H1 (cell line): ENCODE results near the gene VSTM4. TPM values are rescaled to one million over a fixed set of nuclear protein-coding genes. Genes with fewer than 3 reads are reported as not detected.

Experiments used
- CTCF ChIA-PET: fragments of 300-600 bp; sonication (Branson Sonifier 250); formaldehyde crosslinking; loops from one replicate; lab custom pipeline; 2021; ENCODE audit not compliant: partially characterized antibody; lab: Charles Lee
- POLR2A ChIA-PET: fragments of 300-600 bp; sonication (Branson Sonifier 250); formaldehyde crosslinking; loops from one replicate; lab custom pipeline; 2021; ENCODE audit warnings: inconsistent platforms; ENCODE audit not compliant: partially characterized antibody; lab: Charles Lee
- DNase-seq, 2 experiments: peaks; one replicate each; pipeline versions ENCODE4 v3.0.0 to v3.0.0-alpha.2; 2010 to 2022; ENCODE audit warnings: low spot score in 2 of 2, low read depth in 1 of 2, mixed read lengths in 1 of 2
- FAIRE-seq: peaks from 2 replicates; lab custom pipeline; 2011; peaks lifted over from hg19 to GRCh38; lab: Jason Lieb, UNC
- H2AFZ ChIP-seq: 2 replicates; pipeline ENCODE4 v1.8.1; 2012; ENCODE audit warnings: low read length, inconsistent platforms
- H2AK5ac ChIP-seq: 2 replicates; pipeline ENCODE4 v1.6.1; 2013; ENCODE audit warnings: low read depth, low read length
- H2BK120ac ChIP-seq: replicated peaks from 2 replicates; pipeline ENCODE3; 2013; ENCODE audit warnings: low read depth, low read length, inconsistent platforms
- H2BK12ac ChIP-seq: 2 replicates; pipeline ENCODE4 v1.6.1; 2013; ENCODE audit warnings: low read depth, low read length
- H2BK15ac ChIP-seq: 2 replicates; pipeline ENCODE4 v1.6.1; 2013; ENCODE audit warnings: low read length
- H2BK20ac ChIP-seq: 2 replicates; pipeline ENCODE4 v1.6.1; 2013; ENCODE audit warnings: low read length
- H2BK5ac ChIP-seq: 2 replicates; pipeline ENCODE4 v1.6.1; 2013; ENCODE audit warnings: low read depth, low read length
- H3K14ac ChIP-seq: 2 replicates; pipeline ENCODE4 v1.6.1; 2013; ENCODE audit warnings: inconsistent platforms; ENCODE audit not compliant: insufficient read length
- H3K18ac ChIP-seq: 2 replicates; pipeline ENCODE4 v1.6.1; 2013; ENCODE audit warnings: low read length; ENCODE audit errors: extremely low read depth
- H3K23ac ChIP-seq: 2 replicates; pipeline ENCODE4 v1.6.1; 2013; ENCODE audit warnings: inconsistent platforms; ENCODE audit not compliant: insufficient read length
- H3K23me2 ChIP-seq: 2 replicates; pipeline ENCODE4 v1.6.1; 2013; ENCODE audit warnings: low read depth, low read length
- H3K27ac ChIP-seq: 2 replicates; pipeline ENCODE4 v1.6.1; 2011; ENCODE audit warnings: low read depth, low read length, inconsistent platforms
- H3K27me3 ChIP-seq, 4 experiments: replicated peaks in 1 of 4; 1 replicate in 1 of 4; 2 replicates in 3 of 4; pipeline versions ENCODE4 v1.6.1 to v1.8.1; 2011 to 2013; ENCODE audit warnings: low read length in 3 of 4, mild to moderate bottlenecking in 3 of 4, inconsistent platforms in 2 of 4, mixed read lengths in 2 of 4, moderate library complexity in 1 of 4; ENCODE audit not compliant: control insufficient read depth in 3 of 4, insufficient read depth in 3 of 4; ENCODE audit errors: extremely low read depth in 1 of 4
- H3K36me3 ChIP-seq, 4 experiments: 2 replicates each; pipeline versions ENCODE4 v1.6.1 to v1.8.1; 2011 to 2013; ENCODE audit warnings: mild to moderate bottlenecking in 4 of 4, low read length in 3 of 4, moderate library complexity in 2 of 4, control low read depth in 1 of 4, inconsistent platforms in 1 of 4; ENCODE audit not compliant: insufficient read depth in 4 of 4, control insufficient read depth in 2 of 4
- H3K4ac ChIP-seq: replicated peaks from 2 replicates; pipeline ENCODE3; 2013; ENCODE audit warnings: low read length, low read depth, mixed read lengths, inconsistent platforms; ENCODE audit not compliant: insufficient read length
- H3K4me1 ChIP-seq, 4 experiments: replicated peaks in 1 of 4; 1 replicate in 1 of 4; 2 replicates in 3 of 4; pipeline versions ENCODE4 v1.6.1 to v1.8.1; 2011 to 2013; ENCODE audit warnings: low read length in 3 of 4, inconsistent platforms in 2 of 4, mixed read lengths in 1 of 4; ENCODE audit not compliant: insufficient read depth in 4 of 4, control insufficient read depth in 3 of 4
- H3K4me2 ChIP-seq, 2 experiments: 2 replicates each; pipeline versions ENCODE4 v1.6.1 to v1.8.1; 2011 to 2013; ENCODE audit warnings: low read depth in 2 of 2, low read length in 2 of 2, control low read depth in 1 of 2, inconsistent platforms in 1 of 2, mild to moderate bottlenecking in 1 of 2; ENCODE audit not compliant: insufficient read depth in 1 of 2
- H3K4me3 ChIP-seq, 4 experiments: fragments of 200-600, 300-600 bp in 1 of 4; sonication (generic), shearing (Covaris generic), sonication (Bioruptor Twin) in 1 of 4; 2 replicates each; pipeline versions ENCODE4 v1.5.1 to v1.8.1; 2011 to 2016; ENCODE audit warnings: low read length in 4 of 4, low read depth in 3 of 4, control low read depth in 2 of 4, inconsistent platforms in 2 of 4, mild to moderate bottlenecking in 2 of 4, mixed read lengths in 1 of 4, moderate library complexity in 1 of 4; ENCODE audit not compliant: insufficient read depth in 2 of 4; ENCODE audit errors: extremely low read depth in 1 of 4
- H3K56ac ChIP-seq: replicated peaks from 2 replicates; pipeline ENCODE3; 2013; ENCODE audit warnings: low read depth, mild to moderate bottlenecking, mixed read lengths, low read length, inconsistent platforms; ENCODE audit not compliant: insufficient read length
- H3K79me1 ChIP-seq: 2 replicates; pipeline ENCODE4 v1.6.1; 2013; ENCODE audit warnings: low read depth, low read length, control low read depth
- H3K79me2 ChIP-seq, 2 experiments: 2 replicates each; pipeline versions ENCODE4 v1.6.1 to v1.8.1; 2012 to 2013; ENCODE audit warnings: low read length in 2 of 2, mild to moderate bottlenecking in 2 of 2, inconsistent platforms in 1 of 2; ENCODE audit not compliant: insufficient read depth in 2 of 2, control insufficient read depth in 1 of 2
- H3K9ac ChIP-seq, 4 experiments: replicated peaks in 1 of 4; 1 replicate in 1 of 4; 2 replicates in 3 of 4; pipeline versions ENCODE4 v1.6.1 to v1.8.1; 2011 to 2013; ENCODE audit warnings: low read depth in 3 of 4, low read length in 3 of 4, control low read depth in 2 of 4, mild to moderate bottlenecking in 2 of 4, moderate library complexity in 2 of 4, inconsistent platforms in 1 of 4; ENCODE audit errors: extremely low read depth in 1 of 4
- H3K9me3 ChIP-seq, 2 experiments: 2 replicates each; pipeline versions ENCODE4 v1.6.1 to v1.8.1; 2012 to 2013; ENCODE audit warnings: mild to moderate bottlenecking in 2 of 2, moderate library complexity in 2 of 2, control low read depth in 1 of 2, inconsistent platforms in 1 of 2, low read depth in 1 of 2, low read length in 1 of 2, mixed read lengths in 1 of 2; ENCODE audit not compliant: insufficient read depth in 2 of 2
- H4K20me1 ChIP-seq, 2 experiments: replicated peaks in 1 of 2; 2 replicates each; pipeline versions ENCODE3 to v1.8.1; 2011 to 2013; ENCODE audit warnings: inconsistent platforms in 2 of 2, low read length in 2 of 2, mild to moderate bottlenecking in 1 of 2; ENCODE audit not compliant: insufficient read depth in 2 of 2, control insufficient read depth in 1 of 2
- H4K5ac ChIP-seq: 2 replicates; pipeline ENCODE4 v1.6.1; 2013; ENCODE audit warnings: low read length, low read depth, mixed read lengths, inconsistent platforms; ENCODE audit not compliant: insufficient read length
- H4K8ac ChIP-seq: 2 replicates; pipeline ENCODE4 v1.8.0; 2013; ENCODE audit warnings: mild to moderate bottlenecking, moderate library complexity, low read length, inconsistent platforms; ENCODE audit not compliant: insufficient read depth; ENCODE audit errors: extremely low read depth
- H4K91ac ChIP-seq: replicated peaks from 2 replicates; pipeline ENCODE3; 2013; ENCODE audit warnings: low read length, mixed read lengths, inconsistent platforms; ENCODE audit not compliant: insufficient read length
- BCL11A ChIP-seq, 2 experiments: IDR thresholded peaks; one replicate each; pipeline ENCODE4 v1.6.1; 2011; ENCODE audit warnings: low read depth in 2 of 2, low read length in 2 of 2, mild to moderate bottlenecking in 2 of 2
- CBX5 ChIP-seq: fragments of 300-800, 300-1000 bp; sonication (generic); IDR thresholded peaks from 2 replicates; pipeline ENCODE4 v1.7.1; 2016; ENCODE audit warnings: antibody characterized with exemption, low read length, low read depth
- CREB1 ChIP-seq: IDR thresholded peaks from 2 replicates; pipeline ENCODE4 v1.6.1; 2012; ENCODE audit warnings: inconsistent platforms
- EGR1 ChIP-seq: IDR thresholded peaks from 2 replicates; pipeline ENCODE4 v1.6.1; 2011; ENCODE audit warnings: low read depth, low read length, borderline replicate concordance
- FOSL1 ChIP-seq: IDR thresholded peaks from 2 replicates; pipeline ENCODE4 v1.6.1; 2011; ENCODE audit warnings: mild to moderate bottlenecking, low read depth, low read length, moderate library complexity; ENCODE audit not compliant: insufficient read depth
- JUND ChIP-seq: IDR thresholded peaks from 2 replicates; pipeline ENCODE4 v1.6.1; 2011; ENCODE audit warnings: mild to moderate bottlenecking, improper control_type of control experiment, low read length
- KDM4A ChIP-seq: IDR thresholded peaks from one replicate; pipeline ENCODE4 v1.7.1; 2012; ENCODE audit warnings: low read depth, mild to moderate bottlenecking, moderate library complexity, low read length, inconsistent platforms; ENCODE audit not compliant: severe bottlenecking
- PHF8 ChIP-seq: fragments of 200-600 bp; sonication (generic); conservative IDR thresholded peaks from 2 replicates; pipeline ENCODE4 v1.7.1; 2012; ENCODE audit warnings: low read depth, mild to moderate bottlenecking, inconsistent platforms, low read length, moderate library complexity
- POLR2A ChIP-seq, 2 experiments: IDR thresholded peaks; 1 replicate in 1 of 2; 2 replicates in 1 of 2; pipeline ENCODE4 v1.6.1; 2011; ENCODE audit warnings: low read depth in 2 of 2, low read length in 2 of 2, mild to moderate bottlenecking in 2 of 2; ENCODE audit errors: control extremely low read depth in 1 of 2
- POLR2AphosphoS5 ChIP-seq: IDR thresholded peaks from 2 replicates; pipeline ENCODE4 v1.6.1; 2011; ENCODE audit warnings: low read depth, low read length
- RXRA ChIP-seq: IDR thresholded peaks from 2 replicates; pipeline ENCODE4 v1.6.1; 2011; ENCODE audit warnings: low read depth, mild to moderate bottlenecking, low read length, moderate library complexity; ENCODE audit not compliant: insufficient read depth
- SRF ChIP-seq: IDR thresholded peaks from 2 replicates; pipeline ENCODE4 v1.6.1; 2011; ENCODE audit warnings: mild to moderate bottlenecking, low read depth, low read length, moderate library complexity
- TAF7 ChIP-seq: optimal IDR thresholded peaks from 2 replicates; pipeline ENCODE3; 2011; ENCODE audit warnings: low read depth, mild to moderate bottlenecking, inconsistent platforms, low read length, moderate library complexity, borderline replicate concordance
- WGBS, 2 experiments: shearing (Covaris generic) in 1 of 2; methylation state at CpG; one replicate each; pipeline versions ENCODE4 v1.1.6 to v1.1.7; 2013 to 2015; ENCODE audit warnings: low lambda C conversion rate in 2 of 2, mixed read lengths in 2 of 2, inconsistent platforms in 1 of 2, low coverage in 1 of 2, missing lambda C conversion rate in 1 of 2; ENCODE audit not compliant: insufficient replicate concordance in 2 of 2, insufficient coverage in 1 of 2, insufficient read length in 1 of 2; ENCODE audit errors: extremely low coverage in 1 of 2, missing lambda C conversion rate in 1 of 2; 5-methylcytosine and 5-hydroxymethylcytosine counted together
- polyA plus RNA-seq, 7 experiments: library from polyadenylated mRNA; depleted of rRNA in 3 of 7; stranded (reverse) in 5 of 7; unstranded in 2 of 7; fragments of >200 nt in 5 of 7; fragments of 200-250 nt in 2 of 7; gene quantifications; 1 replicate in 5 of 7; 2 replicates in 1 of 7; 4 replicates in 1 of 7; pipeline versions ENCODE4 v1.2.1 to v1.2.3, GENCODE V29; 2011 to 2013; ENCODE audit warnings: missing spikeins in 2 of 7, mixed read lengths in 2 of 7
- total RNA-seq: library from RNA; stranded (reverse); fragmentation: NEBNext Ultra II Directional; extraction: Animal tissue kit (Norgen Biotek cat#: 25700); gene quantifications from 2 replicates; pipeline ENCODE4 v1.2.1, GENCODE V29; 2021

Gene VSTM4
- total and polyA plus RNA-seq, 2 of the 8 experiments (the other 6 are each of a cell fraction or from before 2014, with no cell fraction given) = 0.48 to 0.73 TPM

GRCh38 chr10:49117376-49118070 lies 2.2 kb upstream of the VSTM4 start:
- Histone ChIP-seq H3K9ac (no peak overlapping the region), H2BK5ac (no peak overlapping the region), H3K23me2 (peaks cover 3% of the 10 kb centered on the region; the same call in 1 of the 2 replicates), H3K27ac (no peak overlapping the region), H3K4me3 (no peak overlapping the region), H2AFZ (no peak overlapping the region), H3K36me3 (no peaks in the 10 kb centered on the region), H3K56ac (no peak overlapping the region), H4K91ac (no peak overlapping the region), H3K23ac (no peak overlapping the region), H4K5ac (no peak overlapping the region), H3K4ac (no peak overlapping the region), H2BK120ac (no peak overlapping the region), H2AK5ac (no peak overlapping the region), H3K9me3 (no peaks in the 10 kb centered on the region), H4K8ac (no peak overlapping the region), H2BK12ac (no peak overlapping the region), H3K27me3 (peaks cover 0 to 13% (median 6%) of the 10 kb centered on the region in 4 experiments; a peak in 5 of 7 replicates), H2BK15ac (no peak overlapping the region), H4K20me1 (no peaks in the 10 kb centered on the region), H3K79me1 (no peaks in the 10 kb centered on the region), H3K79me2 (no peaks in the 10 kb centered on the region), H2BK20ac (no peak overlapping the region), H3K14ac (no peak overlapping the region), H3K4me2 (no peak overlapping the region), H3K18ac (no peak overlapping the region), H3K4me1 (no peaks in the 10 kb centered on the region)
- FAIRE-seq (no peak), DNase-seq (peak in 1 of 2 experiments; percentile 4)
- TF ChIP-seq PHF8 (no peak), CREB1 (no peak), BCL11A (IDR thresholded peaks at IDR 0.05; ENCODE audit: low read depth in 2 of 2, low read length in 2 of 2) (no peak), JUND (no peak), TAF7 (no peak), KDM4A (no peak), POLR2AphosphoS5 (no peak), RXRA (no peak), POLR2A (IDR thresholded peaks at IDR 0.05; ENCODE audit: control extremely low read depth in 1 of 2, low read depth in 2 of 2, low read length in 2 of 2) (no peak), SRF (no peak), CBX5 (no peak), EGR1 (no peak), FOSL1 (no peak)
- 92% methylated on average over 4 of the region's 4 CpGs; no CpG with 5 or more reads in 1 of the 2 experiments for WGBS, 2 experiments
- ChIA-PET POLR2A (no interaction called here), CTCF (interaction anchor here (0.6 to 1.4 kb wide), 4 partner anchors 9 to 47 kb away, joined by 3 to 4 read pairs (median 3); no protein-coding TSS in a partner anchor)
